DMS 273 treated with DMSO at 0.1 percent for 48 hours (cell line): Measurements from ENCODE around the gene FAM117A.
A peak's percentile ranks its signal among the peaks of the same experiment; 100 is the strongest.

Source experiments
- DNase-seq: peaks from one replicate; lab custom pipeline; 2025; lab: John Stamatoyannopoulos, UW

FAM117A gene

DNA sequence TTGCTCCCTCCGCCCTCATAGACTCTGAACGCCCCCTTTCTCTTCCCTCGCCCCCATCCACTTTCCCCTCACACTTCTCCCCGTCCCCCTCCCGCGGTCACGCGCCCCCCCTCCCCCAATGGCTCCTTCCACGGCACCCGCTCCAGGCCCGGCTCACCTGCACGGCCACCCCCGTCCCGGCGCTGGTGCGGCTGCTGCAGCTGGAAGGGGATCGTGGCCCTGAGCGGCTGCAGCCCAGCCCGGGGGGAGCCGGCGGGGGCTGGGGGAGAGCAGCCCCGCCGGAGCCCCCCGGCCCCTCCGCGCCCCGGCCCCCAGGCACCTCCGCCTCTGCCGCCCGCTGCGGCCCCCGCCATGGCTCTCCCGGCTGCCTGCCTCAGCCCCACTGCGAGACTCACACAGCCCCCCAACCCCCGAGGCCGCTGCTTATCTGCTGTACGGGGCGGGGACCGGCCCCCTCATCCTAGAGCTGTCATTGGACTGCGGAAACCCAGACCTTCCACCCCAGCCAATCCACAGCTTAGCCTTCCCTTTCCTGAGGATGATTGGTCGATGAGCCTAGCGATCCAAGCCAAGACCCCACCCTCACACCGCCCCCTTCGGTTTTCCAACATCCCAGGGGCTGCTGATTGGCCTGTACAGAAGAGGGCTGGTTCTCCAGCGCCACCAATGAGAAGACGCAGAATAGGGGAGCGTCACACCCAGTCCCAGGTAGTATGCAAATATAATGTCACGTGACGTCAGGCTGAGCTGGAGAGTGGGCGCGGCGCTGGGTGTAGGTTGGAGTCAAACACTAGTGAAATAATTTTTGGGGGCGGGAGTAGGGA, at the start of gene FAM117A:
Gene FAM117A, minus strand, starts transcription at position 397 of the 824 bp plus-strand sequence. Its CDS starts 44 bp downstream, at position 353.
- DNase-seq = peak; percentile 98

DNA sequence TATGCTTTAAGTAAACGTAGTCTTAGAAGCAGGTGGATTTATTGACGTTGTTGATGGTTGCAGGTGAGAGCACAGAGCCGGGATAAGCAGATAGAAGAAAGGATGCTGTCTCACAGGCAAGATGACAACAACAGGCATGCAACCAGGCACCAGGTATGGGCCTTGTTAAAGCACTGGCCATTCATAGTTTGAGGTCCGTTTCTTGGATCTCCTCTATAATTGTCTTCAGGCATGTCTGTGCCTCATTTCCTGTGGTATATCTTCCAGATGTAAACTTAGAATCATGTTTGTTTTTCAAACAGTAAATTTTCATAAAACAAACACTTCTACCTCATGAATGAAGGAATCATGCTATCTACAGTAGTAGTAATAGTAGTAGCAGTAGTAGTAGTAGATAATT, 45.1 kb upstream of the FAM117A start:
- no peak for DNase-seq

DNA sequence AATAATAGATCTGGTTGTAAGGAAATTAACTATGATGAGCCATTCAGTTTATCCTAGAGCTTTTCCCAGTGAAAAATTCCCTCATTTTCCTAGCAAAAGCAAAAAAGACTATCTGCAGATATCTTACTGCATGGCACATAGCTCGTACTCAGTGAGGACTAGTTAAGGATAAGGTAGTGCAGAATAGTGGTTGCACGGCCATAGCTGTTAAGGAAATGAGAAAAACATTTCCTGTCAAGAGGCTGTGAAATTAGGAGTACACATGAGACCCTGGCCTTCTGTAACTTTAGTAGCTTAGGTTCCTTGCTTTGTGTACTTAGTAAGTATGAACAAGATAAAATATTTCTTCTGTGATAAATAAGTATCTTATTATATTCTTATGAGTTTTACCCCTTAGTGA, 34.8 kb upstream of the FAM117A start:
- DNase-seq = no peak

DNA sequence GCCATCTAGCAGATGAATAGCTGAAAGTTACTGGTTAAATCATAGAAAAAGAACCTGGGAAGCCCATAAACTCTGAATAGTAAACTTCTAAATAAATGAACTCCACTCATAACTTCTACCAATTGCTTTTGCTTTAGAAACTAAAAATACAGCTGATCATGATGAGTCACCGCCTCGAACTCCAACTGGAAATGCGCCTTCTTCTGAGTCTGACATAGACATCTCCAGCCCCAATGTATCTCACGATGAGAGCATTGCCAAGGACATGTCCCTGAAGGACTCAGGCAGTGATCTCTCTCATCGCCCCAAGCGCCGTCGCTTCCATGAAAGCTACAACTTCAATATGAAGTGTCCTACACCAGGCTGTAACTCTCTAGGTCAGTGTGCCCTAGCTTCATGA, 34.3 kb upstream of the FAM117A start:
- no peak for DNase-seq

DNA sequence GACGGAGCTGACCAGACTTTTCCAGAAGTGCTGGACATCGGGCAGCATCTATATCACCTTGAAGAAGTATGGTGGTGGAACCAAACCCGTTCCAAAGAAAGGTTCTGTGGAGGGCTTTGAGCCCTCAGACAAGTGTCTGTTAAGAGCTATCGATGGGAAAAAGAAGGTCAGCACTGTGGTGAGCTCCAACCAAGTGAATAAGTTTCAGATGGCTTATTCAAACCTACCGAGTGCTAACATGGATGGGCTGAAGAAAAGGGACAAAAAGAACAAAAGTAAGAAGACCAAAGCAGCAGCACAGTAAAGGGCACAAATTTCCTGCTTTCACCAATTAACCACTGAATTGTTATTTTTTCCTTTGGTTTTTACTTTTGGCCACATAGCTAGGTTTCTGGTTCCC, 31.4 kb upstream of the FAM117A start:
- DNase-seq = no peak

GRCh38 chr17:49793309-49793708, 29.4 kb upstream of the FAM117A start:
- no peak for DNase-seq

- no peak for DNase-seq
These were observed 25.3 kb upstream of the FAM117A start for GRCh38 chr17:49789243-49789578.

GRCh38 chr17:49788478-49789242, 24.7 kb upstream of the FAM117A start, which contains the start of gene KAT7:
KAT7 (plus strand) TSS chr17:49788681; CDS start chr17:49788835, 154 bp downstream.
- DNase-seq = peak; percentile 99

- no peak for DNase-seq
These were observed 24.1 kb upstream of the FAM117A start for GRCh38 chr17:49787884-49788477.

GRCh38 chr17:49784636-49785035, 20.7 kb upstream of the FAM117A start:
- no peak for DNase-seq

DNA sequence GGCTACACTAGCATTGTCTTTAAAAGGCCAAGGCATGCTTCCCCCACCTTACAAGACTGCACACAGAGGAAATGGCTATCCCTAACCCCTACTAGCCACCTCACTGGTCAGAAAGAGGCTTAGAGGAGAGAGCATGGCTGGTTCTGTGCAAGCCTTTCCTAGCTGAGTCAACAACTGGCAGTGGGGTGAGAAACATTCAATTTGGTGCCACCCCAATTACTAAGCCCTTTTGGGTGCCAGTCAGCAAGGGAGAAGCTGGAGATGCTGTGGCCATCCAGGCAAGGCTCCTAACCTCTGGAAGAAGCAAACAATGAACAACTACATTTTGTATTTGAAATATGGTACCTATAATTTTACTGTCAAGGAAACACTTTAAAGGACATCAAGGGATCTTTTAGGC, 19.9 kb upstream of the FAM117A start:
- no peak for DNase-seq

- peak; percentile 48 for DNase-seq
These were observed 19.3 kb upstream of the FAM117A start for GRCh38 chr17:49783071-49783715.

- DNase-seq = no peak
These were observed 15.9 kb upstream of the FAM117A start for GRCh38 chr17:49779739-49780231.

- no peak for DNase-seq
These were observed 15.3 kb upstream of the FAM117A start for GRCh38 chr17:49779156-49779738.

- no peak for DNase-seq
These were observed 13.6 kb upstream of the FAM117A start for GRCh38 chr17:49777563-49777962.

DNA sequence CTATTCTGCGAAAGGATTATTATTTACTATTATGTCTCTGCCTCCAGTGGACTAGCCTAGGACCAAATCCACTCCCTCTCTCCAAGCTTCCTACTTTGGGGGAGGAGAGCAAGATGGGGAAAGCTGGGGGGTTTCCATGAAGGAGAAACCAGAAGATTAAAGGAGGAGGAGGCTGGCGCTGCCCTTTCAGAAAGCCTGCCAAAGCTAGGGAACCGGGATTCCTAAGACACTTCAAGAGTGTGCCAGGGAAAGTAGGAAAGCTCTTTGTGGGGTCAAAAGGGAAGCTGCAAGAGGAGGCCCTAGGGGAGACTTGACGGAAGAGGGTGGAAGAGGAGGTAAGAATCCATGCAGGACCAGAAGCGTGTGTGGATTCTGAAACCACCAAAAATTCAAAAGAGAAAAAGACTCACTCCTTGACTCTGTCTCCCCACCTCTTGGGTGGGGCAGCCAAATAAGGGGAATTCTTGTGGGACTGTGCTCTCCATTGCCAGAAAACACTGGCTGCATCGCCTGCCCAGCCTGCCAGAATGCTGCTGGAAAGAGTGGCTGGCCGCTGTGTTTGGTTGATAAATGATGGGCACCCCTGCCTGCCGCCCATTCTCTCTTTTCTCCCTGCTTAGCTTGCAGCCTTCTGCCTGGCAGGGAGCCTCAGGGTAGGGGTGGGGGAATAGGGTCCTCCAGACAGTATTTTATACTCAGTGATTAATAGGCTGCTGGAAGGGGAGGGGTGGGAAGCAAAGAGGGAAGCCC, 12.8 kb upstream of the FAM117A start:
- DNase-seq = no peak

GRCh38 chr17:49775546-49776260, 11.8 kb upstream of the FAM117A start:
- no peak for DNase-seq

DNA sequence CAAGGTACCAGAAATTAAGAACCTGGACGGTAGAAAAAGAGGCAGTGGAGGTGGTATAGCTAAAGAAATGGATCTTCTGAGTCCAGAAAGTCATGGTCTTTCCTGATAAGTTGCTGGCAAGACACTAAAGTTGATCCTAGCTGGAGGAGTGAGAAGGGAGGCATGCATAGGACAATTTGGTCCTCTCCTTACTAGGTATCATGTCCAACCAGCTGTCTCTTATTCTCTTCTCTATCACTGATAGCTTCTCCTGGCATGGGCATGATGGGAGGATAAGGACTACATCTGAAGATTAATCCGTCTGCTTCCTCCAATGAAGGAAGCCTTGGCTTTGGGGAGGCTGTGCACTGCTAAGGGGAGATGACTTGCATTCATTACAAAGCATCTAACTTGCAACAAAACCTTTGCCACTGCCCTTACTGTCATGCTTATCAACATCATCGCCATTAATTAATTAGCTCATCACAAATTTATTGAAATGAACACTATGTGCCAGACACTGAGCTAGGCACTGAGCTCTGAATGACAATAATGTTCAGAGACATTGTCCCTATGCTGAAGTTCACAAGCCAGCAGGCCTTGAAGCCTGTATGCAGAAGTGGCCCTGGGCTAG, 3.1 kb upstream of the FAM117A start:
- DNase-seq = no peak

- no peak for DNase-seq
These were observed 739 bp upstream of the FAM117A start for GRCh38 chr17:49764559-49765180.
